ENCODE results near the gene KCNG1. TPM values are rescaled to one million over a fixed set of nuclear protein-coding genes. Genes with fewer than 3 reads are reported as not detected.

Gene KCNG1
- total and polyA plus RNA-seq, 2 of the 13 experiments (the other 11 are each of a cell fraction or from before 2014, with no cell fraction given) = not detected

- TF ChIP-seq MLXIP (CRISPR knock-in tag; IDR thresholded peaks at IDR 0.05; ENCODE audit: borderline replicate concordance) (peak; percentile 82), TBX3 (IDR thresholded peaks at IDR 0.05; ENCODE audit: borderline replicate concordance) (no peak), ZNF710 (CRISPR knock-in tag; IDR thresholded peaks at IDR 0.05; ENCODE audit: borderline replicate concordance) (peak; percentile 91), NCOR1 (IDR thresholded peaks at IDR 0.05; ENCODE audit: borderline replicate concordance, low read length) (peak; percentile 35; the same call in 1 of the 2 replicates), TFE3 (CRISPR knock-in tag; IDR thresholded peaks at IDR 0.05) (0 out of 2 replicates have a peak, but pooled peaks have one; percentile 7), U2AF1 (optimal IDR thresholded peaks at IDR 0.05; ENCODE audit: low read depth, low read length) (peak; percentile 55), RELA (CRISPR knock-in tag; IDR thresholded peaks at IDR 0.05) (no peak), RXRB (CRISPR knock-in tag; IDR thresholded peaks at IDR 0.05; ENCODE audit: borderline replicate concordance) (peak; percentile 13; the same call in 1 of the 2 replicates), MZF1 (CRISPR knock-in tag; IDR thresholded peaks at IDR 0.05; ENCODE audit: borderline replicate concordance) (0 out of 2 replicates have a peak, but pooled peaks have one; percentile 6), ZNF451 (CRISPR knock-in tag; IDR thresholded peaks at IDR 0.05) (no peak; the same call in 1 of the 2 replicates), BCL6 (CRISPR knock-in tag; IDR thresholded peaks at IDR 0.05) (no peak), MYC (CRISPR knock-in tag; IDR thresholded peaks at IDR 0.05; ENCODE audit: borderline replicate concordance) (peak; percentile 95), CREBL2 (CRISPR knock-in tag; IDR thresholded peaks at IDR 0.05; ENCODE audit: borderline replicate concordance) (no peak), ZC3H4 (CRISPR knock-in tag; IDR thresholded peaks at IDR 0.05; ENCODE audit: borderline replicate concordance) (0 out of 2 replicates have a peak, but pooled peaks have one; percentile 20), ZNF784 (CRISPR knock-in tag; IDR thresholded peaks at IDR 0.05; ENCODE audit: borderline replicate concordance) (0 out of 2 replicates have a peak, but pooled peaks have one; percentile 3), ZNF101 (CRISPR knock-in tag; IDR thresholded peaks at IDR 0.05; ENCODE audit: borderline replicate concordance, low read depth) (no peak), SRY (CRISPR knock-in tag; IDR thresholded peaks at IDR 0.05) (no peak; the same call in 1 of the 2 replicates), ZSCAN5A (CRISPR knock-in tag; IDR thresholded peaks at IDR 0.05; ENCODE audit: borderline replicate concordance) (no peak)
These were observed 64.0 kb downstream of the KCNG1 start, which contains the start of gene MOCS3 (continued) for GRCh38 chr20:50958615-50959542.
